Islet precursor cell (in vitro differentiated cells): ENCODE results near the gene KRT15.
"Not testable (repeated sequence)": the region's sequence is repeated elsewhere in the genome, so short reads cannot be mapped to it uniquely, and the experiment has no call there.

ENCODE experiments used
- DNase-seq: peaks from one replicate; pipeline ENCODE4 v3.0.0-alpha.2; 2018

Gene KRT15

DNA sequence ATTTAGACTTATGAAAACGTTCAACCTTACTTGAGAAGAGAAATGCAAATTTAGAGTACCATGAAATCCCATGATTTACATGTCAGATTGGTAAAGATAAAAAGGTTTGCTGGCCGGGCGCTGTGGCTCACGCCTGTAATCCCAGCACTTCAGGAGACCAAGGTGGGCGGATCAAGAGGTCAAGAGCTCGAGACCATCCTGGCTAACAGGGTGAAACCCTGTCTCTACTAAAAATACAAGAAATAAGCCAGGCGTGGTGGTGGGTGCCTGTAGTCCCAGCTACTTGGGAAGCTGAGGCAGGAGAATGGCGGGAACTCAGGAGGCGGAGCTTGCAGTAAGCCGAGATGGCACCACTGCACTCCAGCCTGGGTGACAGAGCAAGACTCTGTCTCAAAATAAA, 24.1 kb upstream of the KRT15 start:
- DNase-seq: not testable (repeated sequence)

DNA sequence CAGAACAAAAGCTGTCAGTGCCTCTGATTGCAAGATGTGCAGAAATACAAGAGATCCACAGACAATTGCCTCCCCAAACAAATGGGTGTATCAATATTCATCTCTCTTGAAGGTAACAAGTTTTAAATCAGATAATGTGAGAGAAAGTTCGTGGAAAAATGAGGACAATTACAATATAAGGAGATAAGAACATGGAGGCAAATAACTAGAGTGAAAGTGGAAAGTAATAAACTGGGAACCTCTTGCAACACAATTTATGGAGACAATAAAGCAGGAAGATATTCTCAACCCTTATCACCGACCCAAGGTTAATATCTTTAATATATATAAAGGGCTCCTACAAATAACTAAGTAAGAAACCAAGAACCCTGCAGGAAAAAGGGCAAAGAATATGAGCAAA, 23.7 kb upstream of the KRT15 start:
- DNase-seq: no peak

DNA sequence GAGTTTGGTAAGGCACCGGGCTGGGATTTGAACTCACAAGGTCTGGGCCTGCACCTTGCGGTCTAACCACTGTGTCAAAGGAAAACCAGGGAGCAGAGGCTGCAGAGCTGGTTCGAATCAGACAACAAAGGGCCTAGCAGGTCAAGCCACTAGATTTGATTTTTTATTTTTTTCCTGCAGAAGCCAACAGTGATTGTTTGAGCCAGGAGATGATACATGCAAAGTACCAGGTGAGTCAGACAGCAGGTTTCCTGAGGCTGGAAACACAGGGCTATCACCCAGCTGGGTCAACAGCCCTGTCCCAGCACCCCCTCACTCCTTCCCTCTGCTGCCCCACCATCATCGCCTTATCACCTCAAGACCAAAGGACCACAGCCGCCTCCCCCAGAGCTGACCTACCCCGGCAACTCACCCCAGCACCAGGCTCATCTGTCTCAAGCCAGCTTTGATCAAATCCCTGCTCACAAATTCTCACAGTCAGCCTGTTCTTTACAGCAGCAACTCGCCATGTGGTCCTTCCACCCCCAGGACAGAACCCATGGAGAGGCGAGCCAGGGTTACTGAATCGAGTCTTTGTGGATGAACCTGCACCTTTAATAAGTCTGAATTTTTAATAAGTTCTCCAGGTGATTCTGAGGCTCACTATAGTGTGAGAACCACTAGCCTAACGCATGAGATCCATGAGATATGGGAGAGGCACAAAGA, 22.4 kb upstream of the KRT15 start:
- peak; percentile 60 for DNase-seq

DNA sequence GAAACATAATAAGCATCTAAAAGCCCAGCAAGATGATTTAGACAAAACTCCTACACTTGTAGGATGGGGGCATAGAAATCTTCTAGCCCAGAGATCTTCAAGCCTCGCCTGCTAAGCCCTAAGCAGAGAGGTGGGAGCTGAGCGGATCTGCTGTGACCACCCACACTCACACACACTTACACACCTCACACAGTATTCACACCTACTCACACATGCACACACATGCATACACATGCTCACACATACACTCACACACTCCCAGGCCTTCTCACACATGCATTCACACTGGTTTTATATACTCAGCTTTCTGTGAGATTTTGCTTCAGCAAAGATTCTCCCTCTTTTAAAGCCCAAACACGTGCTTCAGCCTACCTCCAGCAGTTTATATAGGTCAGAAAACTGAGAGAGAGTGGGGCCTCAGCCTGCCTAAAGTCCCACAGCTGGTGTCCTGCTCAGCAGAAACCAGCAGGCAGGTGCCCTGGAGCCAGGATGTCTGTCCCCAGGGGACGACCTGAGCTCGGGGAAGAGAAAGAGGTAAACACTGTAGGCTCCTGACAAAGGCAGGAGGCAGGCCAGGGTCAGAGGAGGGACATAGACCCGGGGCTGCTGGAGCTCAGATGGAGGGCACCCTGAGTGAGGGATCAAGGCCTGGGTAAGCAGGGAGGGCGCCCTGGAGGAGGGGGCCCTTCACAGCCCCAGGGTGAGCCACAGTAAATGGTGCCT, 21.4 kb upstream of the KRT15 start:
- peak; percentile 75 for DNase-seq

DNA sequence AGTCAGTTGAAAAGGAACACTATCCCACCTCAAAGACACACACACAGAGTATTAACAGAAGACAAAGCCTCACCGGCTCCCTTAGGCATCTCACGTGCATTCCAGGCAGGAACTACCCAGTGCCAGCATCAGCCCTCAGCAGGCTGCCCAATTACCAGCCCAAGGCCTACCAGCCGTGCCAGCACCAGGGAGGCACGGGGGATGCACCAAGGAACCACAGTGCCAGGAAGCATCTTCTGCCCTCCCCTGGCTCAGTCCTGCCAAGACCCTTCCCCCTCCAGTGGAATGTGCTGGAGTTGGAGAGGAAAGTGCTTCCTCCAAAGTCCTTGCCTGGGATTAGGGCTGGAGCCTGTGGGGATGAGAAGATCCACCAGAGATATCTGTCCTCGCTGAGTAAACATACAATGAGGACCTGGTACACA, 20.4 kb upstream of the KRT15 start:
- peak; percentile 87 for DNase-seq

DNA sequence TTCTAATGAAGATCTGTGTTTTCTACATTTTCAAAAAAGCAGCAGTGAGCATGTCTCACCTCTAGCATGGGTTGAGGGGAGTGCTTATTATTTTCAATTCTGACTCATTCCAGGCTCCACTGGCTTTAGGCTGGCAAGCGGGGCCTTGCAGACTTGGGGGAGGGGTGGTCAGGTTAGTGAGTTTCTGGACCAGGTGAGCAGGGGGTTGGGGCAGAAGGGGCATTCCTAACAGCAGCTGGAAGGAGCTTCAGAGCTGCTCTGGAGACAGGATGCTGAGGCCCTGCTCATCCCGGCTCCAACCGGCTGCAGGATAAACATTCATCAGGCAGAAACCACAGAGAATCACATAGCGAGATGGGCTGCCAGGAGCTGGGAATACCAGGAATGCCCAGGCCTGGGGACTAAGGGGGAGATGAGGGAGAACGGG, 19.9 kb upstream of the KRT15 start:
- DNase-seq: peak; percentile 89

DNA sequence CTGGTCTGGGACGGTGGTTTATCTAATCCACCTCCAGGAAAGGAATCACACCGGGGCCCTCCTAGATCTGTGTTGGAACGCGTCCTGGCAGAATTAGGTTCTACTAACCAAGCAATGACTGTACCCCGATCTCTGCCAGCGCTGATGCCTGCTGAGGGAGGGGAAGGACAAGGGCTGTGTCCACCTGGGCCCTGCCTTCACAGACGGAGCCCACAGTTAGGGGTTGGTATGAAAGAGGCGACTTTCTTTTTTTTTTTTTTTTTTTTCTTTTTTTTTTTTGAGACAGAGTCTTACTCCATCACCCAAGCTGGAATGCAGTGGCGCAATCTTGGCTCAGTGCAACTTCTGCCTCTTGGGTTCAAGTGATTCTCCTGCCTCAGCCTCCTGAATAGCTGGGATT, 19.3 kb upstream of the KRT15 start:
- no peak for DNase-seq

DNA sequence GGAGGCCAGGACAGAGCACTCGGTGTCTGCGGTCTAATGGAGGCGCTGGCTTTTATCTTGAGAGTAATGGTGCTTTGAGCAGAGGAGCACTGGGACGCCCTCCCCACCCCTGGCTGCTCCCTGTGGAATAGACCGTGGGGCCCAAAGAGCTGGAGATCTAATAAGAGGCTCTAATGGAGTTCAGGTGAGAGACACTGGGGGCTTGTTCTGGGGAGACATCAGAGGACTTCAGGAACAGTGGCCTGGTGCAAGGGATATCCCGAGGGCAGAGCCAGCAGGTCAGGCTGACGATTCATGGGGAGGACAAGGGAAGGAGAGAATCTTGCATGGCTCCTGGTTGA, 18.9 kb upstream of the KRT15 start:
- DNase-seq: peak; percentile 89

DNA sequence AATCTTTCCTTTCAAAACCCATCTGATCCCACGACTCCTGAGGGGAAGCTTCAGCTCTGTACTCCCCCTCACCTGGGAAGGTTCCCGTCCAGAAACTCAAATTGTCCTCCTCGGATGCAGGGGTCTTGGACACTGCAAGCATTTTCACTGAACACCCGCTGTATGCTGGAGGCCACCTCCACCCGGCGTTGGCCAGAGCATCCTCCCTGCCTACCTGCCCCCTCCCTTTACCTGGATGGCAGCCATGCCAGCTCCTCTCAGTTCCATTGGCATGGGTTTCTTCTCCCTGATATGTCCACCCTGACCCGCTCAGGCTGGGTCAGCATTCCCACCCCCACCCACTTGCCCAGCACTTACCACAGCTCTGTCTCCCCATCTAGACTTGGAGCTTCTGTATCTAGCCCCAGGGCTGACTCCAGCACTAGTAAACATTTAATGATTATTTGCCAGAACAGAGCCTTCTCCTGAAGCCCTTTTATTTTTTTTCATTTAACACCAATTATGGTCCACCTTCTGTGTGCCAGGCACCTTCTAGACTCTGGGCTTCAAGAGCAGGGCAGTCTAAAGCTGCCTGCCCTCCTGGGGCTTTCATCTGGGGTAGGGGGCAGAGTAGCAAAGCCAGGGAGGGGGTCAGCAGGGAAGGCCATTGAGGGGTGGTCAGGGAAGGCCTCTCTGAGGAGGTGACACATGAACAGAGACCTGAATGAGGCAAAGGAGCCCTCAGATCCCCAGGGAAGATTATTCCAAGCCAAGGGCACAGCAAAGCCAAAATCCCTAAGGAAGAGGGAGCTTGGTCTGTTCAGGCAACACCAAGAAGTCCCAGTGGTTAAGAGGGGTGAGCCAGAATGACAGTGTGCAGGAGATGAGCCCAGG, 18.3 kb upstream of the KRT15 start:
- DNase-seq: peak; percentile 66

DNA sequence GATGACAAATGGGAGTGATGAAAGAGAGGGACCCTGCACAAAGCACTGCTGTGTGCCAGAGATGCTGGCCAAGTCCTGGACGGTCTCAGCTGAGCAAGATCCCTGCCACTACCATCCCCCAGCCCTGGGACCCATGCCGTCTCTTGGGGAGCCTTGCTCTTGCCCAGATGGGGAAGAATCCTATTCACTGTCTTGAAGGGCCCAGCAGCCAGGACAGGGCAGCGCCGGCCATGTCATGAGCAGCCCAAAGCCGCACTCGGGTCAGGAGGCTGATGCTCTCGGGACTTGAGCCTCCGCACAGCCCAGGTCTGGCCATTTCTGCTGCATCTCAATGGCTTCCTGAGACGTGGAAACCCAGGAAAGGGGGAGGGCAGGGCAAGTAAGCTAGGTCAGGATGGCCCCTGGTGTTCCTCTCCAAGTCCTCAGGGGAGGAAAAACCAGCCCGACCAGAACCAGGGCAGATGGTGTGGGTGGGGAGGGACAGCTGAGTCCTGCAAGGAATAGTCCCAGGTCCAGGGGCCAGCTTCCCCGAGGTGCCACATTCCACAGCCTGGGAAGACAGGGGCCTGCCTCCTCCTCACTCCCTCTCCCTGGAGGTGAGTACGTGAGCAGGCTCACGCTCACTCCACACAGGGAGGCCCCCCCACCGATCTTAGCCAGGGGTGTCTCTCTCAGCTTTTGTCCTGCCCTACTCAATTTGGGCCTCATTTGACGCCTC, 17.2 kb upstream of the KRT15 start:
- DNase-seq: peak; percentile 99

DNA sequence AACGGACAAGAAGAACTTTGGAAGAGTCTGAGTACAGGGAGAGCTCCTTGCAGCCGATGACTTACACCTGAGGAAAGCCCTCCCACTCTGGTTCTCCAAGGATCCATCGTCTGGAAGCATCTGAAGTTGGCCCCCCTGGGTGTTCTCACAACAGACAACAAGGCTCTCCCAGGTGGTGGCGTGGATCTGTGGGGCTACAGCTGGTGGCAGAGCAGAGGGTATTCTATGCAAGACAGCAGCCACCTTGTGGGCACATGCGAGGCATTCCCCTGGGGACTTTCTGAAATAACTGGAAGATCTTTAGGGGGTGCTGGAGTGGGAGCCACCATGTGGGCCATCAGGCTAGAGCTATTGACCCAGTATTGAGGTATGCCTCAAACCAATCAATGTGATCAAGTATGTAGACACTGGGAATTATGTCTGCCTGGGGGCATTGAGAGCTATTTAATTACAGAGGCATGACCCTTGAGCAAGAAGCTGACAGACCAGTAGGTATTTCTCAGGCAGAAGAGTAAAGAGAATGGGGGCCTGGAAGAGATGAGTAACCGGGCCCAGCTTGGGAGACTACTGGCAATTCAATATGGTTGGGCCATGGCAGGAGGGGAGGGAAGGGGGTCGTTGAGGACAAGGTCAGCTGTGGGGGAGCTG, 16.3 kb upstream of the KRT15 start:
- no peak for DNase-seq

DNA sequence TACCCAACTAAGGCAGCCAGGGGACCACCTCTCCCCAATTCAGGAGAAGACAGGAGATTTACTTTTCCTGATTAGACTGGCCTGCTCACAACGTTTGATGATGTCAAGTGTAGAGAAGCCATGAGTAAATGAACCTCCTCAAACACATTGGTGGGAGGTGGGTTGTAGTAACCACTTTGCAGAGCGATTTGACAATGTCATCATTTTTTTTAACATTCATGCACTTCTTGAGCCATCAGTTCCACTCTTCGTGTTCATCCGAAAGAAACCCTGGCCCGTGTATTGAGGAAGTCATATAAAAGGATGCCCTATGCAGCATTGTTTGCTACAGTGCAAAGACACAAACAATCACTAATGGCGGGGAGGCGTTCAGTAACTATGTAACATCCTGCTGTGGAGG, 14.9 kb upstream of the KRT15 start:
- no peak for DNase-seq

DNA sequence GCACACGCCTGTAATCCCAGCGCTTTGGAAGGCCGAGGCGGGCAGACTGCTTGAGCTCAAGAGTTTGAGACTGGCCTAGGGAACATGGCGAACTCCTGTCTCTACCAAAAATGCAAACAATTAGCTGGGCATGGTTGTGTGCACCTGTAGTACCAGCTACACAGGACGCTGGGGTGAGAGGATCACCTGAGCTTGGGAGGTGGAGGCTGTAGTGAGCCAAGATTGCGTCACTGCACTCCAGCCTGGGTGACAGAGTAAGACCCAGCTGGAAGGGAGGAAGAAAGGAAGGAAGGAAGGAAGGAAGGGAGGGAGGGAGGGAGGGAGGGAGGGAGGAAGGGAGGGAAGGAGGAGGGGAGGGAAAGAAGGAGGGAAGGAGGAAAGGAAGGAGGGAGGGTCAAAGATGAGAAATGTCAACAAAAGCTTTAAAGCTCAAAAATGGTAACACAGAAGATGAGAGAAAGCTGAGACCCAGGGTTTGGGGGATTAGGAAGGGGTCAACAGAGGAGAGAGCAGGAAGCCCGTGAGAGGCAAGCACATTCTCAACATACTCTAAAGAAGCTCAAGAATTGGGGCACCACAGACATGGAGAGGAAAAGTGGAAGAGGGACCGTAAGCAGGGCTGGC, 14.4 kb upstream of the KRT15 start:
- no peak for DNase-seq

DNA sequence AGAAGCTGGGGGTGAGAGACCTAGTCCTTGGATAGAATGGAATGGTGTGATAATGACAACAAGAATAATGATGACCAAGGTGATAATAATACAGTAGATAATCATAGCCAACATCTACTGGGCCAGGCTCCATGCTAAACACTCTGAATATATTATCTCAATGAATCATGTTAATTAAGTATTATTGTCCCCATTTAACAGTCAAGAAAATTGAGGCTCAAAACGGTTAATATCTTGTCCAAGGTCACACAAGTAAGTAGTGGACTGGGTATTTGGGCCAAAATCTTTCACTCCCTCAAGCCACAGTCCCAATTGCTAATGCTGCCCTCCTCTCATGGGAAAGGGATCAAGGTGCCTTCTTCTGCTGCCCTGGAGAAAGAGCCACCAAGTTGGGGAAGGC, 13.3 kb upstream of the KRT15 start:
- no peak for DNase-seq

DNA sequence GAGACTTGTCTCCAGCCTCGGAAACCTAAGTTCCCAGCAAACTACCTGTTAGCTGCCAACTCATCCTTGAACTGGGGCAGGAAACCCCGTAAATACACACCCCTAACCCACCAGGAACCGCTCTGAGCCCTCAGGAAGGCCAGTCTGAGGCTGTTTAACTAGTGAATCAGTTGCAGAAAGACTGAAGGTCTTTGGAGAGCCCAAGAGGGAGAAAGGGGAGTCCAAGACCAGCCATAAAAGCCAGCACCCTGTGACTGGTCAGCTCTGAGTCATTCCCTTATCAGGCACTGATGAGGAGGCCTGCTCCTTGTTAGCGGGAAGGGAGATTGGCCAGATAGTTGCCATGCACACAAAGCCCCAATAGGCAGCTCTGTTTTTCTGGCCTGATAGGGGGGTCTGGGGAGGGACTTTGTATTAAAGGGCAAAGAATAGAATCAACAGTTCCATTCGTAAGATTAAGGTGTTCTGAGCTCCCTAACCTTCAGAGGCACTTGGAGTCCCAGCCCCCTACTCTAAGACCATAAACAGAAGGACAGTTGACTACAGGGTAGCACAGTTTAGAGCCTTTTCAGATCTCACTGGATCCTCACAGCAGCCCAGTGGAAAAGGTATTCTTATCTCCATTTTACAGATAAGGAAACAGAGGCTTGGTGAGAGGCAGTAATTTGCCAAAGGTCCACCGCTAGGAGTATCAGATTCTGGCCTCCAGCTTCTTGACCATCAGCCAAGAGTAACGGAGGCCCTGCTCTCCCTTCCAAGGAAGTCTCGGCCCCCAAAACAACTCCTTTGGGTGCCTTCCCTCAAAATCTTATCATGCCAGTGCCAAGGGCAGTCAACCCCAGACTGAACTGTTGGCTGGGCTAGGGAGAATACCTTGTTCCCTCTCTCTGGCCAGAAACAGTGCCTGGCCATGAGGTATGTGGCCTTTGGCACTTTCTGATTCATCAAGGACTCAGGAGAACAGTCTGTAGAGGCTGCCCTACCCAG, 11.7 kb upstream of the KRT15 start:
- DNase-seq: peak; percentile 99

DNA sequence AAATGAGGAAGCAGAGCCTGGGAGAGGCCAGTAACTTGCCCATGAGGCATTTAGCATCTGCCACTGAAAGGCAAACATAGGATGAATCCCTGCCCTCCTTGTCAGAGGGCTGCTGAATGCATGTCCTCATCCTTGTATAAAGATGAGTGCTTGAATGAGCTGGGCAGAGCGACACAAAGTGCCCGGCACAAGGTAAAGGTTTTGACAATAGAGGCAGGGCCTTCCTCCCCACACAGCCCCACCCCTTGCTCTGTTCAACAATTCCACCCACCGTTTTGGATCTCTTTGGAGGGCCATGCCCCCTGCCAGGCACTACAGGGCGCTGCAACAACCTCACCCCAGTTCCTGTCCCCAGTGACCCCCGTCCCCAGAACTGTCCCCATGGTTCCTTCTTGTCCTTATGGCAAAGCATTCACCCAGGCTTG, 10.8 kb upstream of the KRT15 start:
- DNase-seq: no peak

DNA sequence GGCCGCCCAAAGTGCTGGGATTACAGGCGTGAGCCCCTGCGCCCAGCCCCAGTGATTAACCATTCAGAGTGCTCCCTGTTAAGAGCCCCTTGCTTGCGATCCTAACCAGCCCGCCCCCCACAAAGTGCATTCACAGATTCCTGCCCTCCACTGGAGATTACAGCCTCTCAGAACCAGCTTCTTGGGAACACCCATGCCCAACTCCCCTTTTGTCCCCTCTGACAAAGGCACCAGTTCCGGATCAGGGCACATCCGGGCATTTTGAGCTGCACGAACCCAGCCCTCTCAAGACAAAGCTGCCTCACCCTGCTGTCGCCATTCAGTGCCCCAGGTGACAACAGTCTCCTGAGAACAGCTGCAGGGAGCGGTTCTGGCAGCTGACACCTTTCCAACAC, 10.3 kb upstream of the KRT15 start:
- no peak for DNase-seq

DNA sequence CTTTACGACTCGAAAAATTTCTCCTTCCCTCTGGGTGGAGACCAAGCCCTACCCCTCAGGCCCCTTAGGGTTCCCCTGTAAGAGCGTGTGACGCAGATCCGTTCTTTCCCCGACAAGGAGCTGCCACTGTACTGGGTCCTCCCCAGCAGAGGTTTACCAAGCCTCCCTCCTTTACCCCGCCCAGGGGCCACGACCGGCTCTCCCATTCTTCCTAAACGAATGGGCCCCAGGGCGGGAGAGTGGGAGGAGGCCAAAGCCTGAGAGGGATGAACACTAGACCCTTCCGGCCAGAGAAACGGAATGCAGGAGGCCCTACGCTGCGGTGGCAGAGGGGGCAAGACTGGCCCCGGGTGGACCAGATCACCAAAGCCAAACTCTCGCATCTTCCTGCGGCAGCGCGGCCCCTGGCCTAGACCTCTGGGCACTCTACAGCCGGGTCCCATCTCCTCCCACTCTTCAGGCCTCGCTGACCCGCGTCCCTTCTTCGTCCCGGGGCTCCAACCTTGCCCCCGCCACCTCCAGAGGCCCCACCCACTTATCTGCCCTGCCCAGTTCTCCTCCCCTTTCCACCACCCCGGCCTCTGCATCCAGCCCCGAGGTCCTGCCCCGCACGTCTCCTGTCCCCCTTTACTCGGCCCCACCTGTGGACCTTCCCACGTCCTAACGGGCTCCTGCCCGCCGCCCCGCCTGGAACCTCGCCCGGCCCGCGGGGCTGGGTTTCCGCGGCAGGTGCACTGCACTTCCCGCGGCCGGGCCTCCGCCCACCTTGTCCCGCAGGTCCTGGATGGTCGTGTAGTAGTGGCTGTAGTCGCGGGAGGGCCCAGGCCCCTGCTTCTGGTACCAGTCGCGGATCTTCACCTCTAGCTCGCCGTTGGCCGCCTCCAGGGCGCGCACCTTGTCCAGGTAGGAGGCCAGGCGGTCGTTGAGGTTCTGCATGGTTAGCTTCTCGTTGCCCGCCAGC, 8.7 kb upstream of the KRT15 start:
- DNase-seq: no peak

DNA sequence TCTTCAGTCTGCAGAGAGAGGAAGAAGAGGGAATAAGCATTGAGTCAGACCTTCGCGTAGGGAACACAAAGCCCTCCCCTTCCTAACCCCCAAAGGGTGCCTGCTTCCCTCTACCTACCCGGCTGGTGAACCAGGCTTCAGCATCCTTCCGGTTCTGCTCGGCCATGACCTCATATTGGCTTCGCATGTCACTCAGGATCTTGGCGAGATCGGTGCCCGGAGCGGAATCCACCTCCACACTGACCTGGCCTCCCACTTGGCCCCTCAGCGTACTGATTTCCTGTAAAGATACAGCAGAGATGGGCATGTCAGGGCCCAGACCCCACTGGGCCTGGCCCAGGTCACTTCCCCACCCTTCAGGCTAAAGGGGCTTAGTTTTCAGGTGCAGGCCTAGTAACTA, 5.6 kb upstream of the KRT15 start:
- no peak for DNase-seq

DNA sequence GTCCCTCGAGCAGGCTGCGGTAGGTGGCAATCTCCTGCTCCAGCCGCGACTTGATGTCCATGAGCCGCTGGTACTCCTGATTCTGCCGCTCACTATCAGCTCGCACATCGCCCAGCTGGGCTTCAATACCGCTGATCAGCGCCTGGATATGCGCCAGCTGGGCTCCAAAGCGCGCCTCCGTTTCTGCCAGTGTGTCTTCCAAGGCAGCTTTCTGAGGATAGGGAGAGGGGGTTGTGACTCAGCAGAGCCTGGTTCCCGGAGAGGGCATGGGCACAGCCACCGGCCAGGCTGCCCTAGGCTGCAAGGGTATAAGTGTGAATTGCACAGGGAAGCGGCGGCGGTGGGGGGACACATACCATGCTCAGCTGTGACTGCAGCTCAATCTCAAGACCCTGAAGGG, 5.1 kb upstream of the KRT15 start:
- DNase-seq: no peak
